ENCODE data around the gene DOCK6.

DOCK6 gene

DNA sequence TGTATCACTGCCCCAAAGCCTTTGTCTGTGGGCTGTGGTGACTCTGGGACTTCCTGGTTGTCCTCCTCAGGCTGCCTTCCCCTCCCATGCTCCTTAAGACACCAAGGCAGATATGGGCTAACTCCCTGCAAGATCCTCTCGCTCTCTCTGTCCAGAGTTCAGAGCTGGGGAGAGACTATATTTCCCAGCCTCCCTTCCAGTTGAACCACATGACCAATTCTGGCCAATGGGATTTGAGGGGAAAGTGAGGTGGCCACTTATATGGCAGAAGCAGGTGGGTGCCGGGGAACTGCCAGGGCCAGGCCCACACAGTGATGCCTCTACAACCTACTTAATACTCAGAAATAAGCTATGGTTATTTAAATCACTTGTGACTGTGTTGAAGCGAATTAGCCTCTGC is 39.1 kb downstream of the DOCK6 start:
- DNase-seq (ENCODE audit: low spot score): no peak

GRCh38 chr19:11221082-11221598 is 41.2 kb downstream of the DOCK6 start:
- no peak for DNase-seq (ENCODE audit: low spot score)

DNA sequence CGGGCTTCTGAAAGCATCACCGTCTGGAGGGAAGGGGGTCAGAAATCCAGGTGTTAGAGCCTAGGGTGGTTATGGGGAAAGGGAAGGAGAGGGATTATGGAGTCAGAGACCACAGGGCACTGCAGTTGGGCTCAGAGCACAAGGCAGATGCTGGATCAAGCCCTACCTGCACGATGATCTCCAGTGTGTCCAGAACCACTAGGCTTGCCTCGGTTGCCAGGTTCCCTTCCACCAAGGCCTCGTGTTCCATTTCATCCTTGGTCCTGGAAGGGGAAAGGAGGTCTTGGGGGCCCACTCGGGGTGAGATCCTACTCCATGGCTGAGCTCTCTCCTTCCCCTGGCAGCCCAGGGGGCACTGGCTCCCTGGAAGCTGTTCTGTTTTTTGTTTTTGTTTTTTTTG is 47.9 kb downstream of the DOCK6 start:
- no peak for DNase-seq (ENCODE audit: low spot score)

- no peak for DNase-seq (ENCODE audit: low spot score)
Measured at GRCh38 chr19:11210656-11210928, 51.7 kb downstream of the DOCK6 start.

GRCh38 chr19:11209839-11210655 is 52.3 kb downstream of the DOCK6 start:
- DNase-seq (ENCODE audit: low spot score): no peak

GRCh38 chr19:11208561-11209471 is 53.5 kb downstream of the DOCK6 start:
- no peak for DNase-seq (ENCODE audit: low spot score)

DNA sequence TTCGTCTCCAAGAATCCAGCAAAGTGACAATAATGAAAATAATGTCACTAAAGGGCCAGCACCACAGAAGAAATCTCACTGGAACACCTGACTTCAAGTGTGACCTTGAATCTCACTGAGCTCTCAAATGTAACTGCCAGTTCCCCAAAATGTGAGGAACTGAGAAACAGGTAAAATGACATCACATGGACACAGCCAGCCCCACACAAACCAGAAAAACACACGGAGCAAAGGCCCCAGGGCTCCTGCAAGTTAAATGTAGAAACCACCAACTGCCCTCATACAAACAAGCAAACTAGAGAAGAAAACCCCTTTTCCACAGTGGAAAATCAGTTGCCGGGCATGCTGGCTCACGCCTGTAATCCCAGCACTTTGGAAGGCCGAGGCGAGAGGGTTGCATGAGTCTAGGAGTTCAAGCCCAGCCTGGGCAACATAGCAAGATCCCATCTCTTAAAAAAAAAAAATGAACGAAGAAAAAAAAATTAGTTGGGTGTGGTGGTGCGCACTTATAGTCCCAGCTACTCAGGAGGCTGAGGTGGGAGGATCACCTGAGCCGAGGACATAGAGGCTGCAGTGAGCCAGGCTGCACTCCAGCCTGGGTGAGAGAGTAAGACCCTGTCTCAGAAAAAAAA is 56.3 kb downstream of the DOCK6 start:
- DNase-seq (ENCODE audit: low spot score): no peak

- DNase-seq (ENCODE audit: low spot score): no peak
Measured at GRCh38 chr19:11204943-11205349, 57.4 kb downstream of the DOCK6 start.

DNA sequence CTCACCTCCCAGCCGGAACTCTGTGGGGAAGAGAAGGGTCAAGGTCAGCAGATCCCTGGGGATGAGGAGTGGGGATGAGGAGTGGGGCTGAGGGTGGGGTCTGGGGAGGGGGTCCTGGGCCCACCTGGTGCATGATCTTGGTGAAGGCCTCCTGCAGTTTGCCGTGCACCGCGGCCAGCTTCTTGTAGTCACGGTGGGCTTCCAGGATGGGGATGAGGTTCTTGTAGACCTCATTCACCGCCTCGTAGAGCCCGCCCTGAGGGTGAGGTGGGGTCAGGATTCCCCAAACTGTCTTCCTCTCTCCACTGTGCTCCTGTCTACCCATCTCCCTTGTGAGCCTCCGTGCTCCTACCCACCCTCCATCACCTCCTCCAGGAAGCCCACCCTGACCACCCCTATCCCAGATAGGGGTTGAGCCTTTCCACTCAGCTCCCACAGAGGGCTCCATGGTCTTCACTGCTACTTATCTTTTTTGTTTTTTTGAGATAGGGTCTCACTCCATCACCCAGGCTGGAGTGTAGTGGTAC is 58.2 kb downstream of the DOCK6 start:
- no peak for DNase-seq (ENCODE audit: low spot score)

- peak; percentile 67 for DNase-seq (ENCODE audit: low spot score)
Measured at GRCh38 chr19:11203194-11204075, 58.9 kb downstream of the DOCK6 start.

DNA sequence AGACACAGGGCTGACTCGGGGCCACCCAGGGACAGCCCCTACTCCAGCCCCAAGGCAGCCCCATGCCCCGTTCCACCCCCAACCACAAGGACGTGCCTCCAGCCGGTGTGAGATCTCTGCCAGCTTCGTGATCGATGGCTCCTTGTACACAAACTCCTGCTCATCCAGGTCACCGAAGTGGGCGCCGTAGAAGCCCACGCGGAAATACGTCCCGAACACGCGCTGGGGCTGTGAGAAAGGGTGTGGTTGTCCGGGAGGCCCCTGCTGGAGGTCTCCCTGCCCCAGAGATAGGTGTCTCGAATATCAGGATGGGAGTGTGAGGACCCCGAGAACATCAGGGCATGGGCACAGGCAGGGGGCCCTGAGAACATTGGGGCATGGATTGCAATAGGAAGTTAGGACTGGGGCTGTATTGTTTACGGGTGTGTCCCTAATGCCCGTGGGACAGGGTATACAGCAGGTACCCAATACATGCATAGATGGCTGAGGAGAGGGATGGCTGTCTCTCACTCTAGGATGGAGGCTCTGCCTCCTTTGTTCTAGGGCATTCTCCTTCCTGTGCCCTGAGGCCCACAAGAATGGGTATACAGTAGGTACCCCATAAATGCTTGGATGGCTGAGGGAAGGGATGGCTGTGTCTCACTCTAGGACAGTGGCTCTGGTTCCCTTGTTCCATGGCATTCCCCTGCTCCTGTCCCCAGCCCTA is 59.7 kb downstream of the DOCK6 start:
- no peak for DNase-seq (ENCODE audit: low spot score)

- DNase-seq (ENCODE audit: low spot score): no peak
Measured at GRCh38 chr19:11201791-11202190, 60.5 kb downstream of the DOCK6 start.

- DNase-seq (ENCODE audit: low spot score): no peak
Measured at GRCh38 chr19:11200931-11201330, 61.4 kb downstream of the DOCK6 start.

GRCh38 chr19:11200015-11200574 is 62.2 kb downstream of the DOCK6 start:
- DNase-seq (ENCODE audit: low spot score): no peak

DNA sequence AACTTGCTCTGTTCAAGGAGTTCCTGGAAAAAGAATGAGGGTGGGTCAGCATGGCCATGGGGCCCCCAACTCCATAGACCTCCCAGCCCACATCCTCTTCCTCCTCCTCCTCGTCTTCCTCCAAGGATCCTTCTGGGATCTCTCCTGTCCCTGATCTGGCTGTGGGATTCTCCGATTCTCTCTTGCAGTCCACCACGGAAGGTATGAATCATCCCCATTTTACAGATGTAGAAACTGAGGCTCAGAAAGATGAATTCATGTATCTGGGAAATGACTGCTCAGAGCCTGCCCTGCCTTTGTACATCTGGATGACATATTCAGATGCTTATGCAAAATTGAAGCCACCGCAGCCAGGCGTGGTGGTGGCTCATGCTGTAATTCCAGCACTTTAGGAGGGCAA is 62.8 kb downstream of the DOCK6 start:
- no peak for DNase-seq (ENCODE audit: low spot score)

DNA sequence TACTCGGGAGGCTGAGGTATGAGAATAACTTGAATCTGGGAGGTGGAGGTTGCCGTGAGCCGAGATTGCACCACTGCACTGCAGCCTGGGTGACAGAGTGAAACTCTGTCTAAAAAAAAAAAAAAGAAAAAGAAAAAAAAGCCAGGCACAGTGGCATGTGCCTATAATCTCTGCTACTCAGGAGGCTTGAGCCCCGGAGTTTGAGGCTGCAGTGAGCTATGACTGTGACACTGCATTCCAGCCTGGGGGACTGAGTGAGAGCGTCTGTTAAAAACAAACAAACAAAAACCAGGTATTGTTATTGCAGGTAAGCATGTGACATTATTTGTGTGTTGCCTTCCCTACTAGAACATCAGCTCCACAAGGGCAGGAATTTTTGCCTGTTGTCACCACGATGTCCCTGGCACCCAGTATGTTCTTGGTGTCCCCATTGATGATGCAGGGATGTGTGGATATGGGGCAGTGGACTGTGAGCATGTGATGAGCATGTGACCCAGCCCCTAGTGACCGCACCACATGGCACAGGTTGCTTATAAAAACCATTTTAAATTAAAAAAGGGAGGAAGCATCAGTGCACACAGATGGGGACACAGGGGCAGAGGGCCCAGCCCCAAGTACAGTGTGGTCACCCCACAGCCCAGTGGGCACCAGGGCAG is 63.4 kb downstream of the DOCK6 start:
- no peak for DNase-seq (ENCODE audit: low spot score)

GRCh38 chr19:11198175-11198534 is 64.2 kb downstream of the DOCK6 start:
- no peak for DNase-seq (ENCODE audit: low spot score)

DNA sequence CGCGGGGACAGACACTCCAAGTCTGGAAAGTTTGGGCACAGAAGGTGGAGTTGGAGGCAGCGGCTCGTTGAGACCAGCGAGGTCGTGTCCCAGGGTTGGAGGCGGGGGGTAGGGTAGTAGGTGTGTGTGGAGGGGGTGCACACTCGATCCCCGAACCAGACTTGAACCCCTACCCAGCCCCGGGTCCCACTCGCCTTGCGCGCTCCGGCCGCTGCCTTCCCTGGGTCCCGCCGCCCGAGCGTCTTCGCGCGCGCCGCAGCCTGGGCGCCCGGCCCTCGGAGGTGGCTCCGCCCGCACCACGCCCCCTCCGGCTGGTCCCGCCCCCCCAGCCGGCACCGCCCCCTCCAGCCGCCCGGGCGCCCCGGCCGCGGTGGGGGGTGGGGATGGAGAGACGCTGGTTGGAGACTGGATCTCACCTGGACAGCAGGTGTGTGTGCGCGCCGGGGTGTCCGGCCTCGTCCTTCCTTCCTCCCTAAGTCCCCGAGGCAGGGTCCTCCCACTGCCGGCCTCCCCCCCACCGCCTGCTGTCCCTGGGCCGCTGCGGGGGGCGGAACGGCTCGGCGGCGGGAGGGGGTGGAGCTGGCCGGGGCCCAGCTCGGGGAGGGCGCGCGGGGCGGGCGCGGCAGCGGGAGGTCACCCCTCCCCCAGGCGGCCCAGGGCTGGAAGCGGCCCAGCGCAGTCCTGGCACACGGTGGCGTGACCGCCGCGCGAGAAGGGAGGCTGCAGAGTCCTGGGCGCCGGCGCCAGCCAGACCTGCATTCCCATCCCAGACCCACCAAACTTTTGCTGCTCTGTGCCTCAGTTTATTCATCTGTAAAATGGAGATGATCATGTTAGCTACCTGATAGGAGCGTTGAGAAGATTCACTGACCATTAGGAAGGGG is 64.8 kb downstream of the DOCK6 start, which contains the start of gene KANK2:
Gene KANK2, minus strand, starts transcription at position 255 of the 884 bp plus-strand sequence. CDS start 3,034 bp downstream, outside the sequence.
- peak; percentile 75 for DNase-seq (ENCODE audit: low spot score)

Data from kidney capillary endothelial cell (primary cell).